IMR-90 (cell line): ENCODE measurements around the gene FCRL5. TPM values are rescaled to one million over a fixed set of nuclear protein-coding genes. Genes with fewer than 3 reads are reported as not detected.

Experiments used
- ATAC-seq: fragments of 200-7000 bp; cut with Tn5 transposase; 2 replicates; pipeline ENCODE4 v1.9.1; 2020; ENCODE audit warnings: low read depth, mild to moderate bottlenecking, moderate library complexity
- BruUV-seq: library from RNA; stranded (reverse); fragments of 400-500 nt; replicated peaks from 2 replicates; lab custom pipeline; 2021; lab: Mats Ljungman, UMichigan
- CTCF ChIA-PET: fragments of 300-600 bp; formaldehyde crosslinking; extraction: SDS; loops from one replicate; lab custom pipeline; 2021; ENCODE audit warnings: antibody characterized with exemption; lab: Yijun Ruan, JAX
- POLR2A ChIA-PET: fragments of 300-600 bp; sonication (Branson Sonifier 250); formaldehyde crosslinking; loops from one replicate; lab custom pipeline; 2022; ENCODE audit warnings: antibody characterized with exemption; ENCODE audit not compliant: unreplicated experiment; lab: Charles Lee
- DNase-seq: peaks from one replicate; pipeline ENCODE4 v3.0.0; 2013
- H2AFZ ChIP-seq: replicated peaks from 2 replicates; pipeline ENCODE3; 2013; ENCODE audit warnings: low read length, mild to moderate bottlenecking; ENCODE audit not compliant: poor library complexity
- H2AK5ac ChIP-seq: 2 replicates; pipeline ENCODE4 v1.6.1; 2013; ENCODE audit warnings: low read depth, low read length, inconsistent platforms
- H2AK9ac ChIP-seq: replicated peaks from 2 replicates; pipeline ENCODE3; 2013; ENCODE audit warnings: mild to moderate bottlenecking, low read depth, low read length, moderate library complexity; ENCODE audit not compliant: poor library complexity
- H2BK120ac ChIP-seq: 2 replicates; pipeline ENCODE4 v1.6.1; 2013; ENCODE audit warnings: low read depth, low read length, inconsistent platforms
- H2BK15ac ChIP-seq: 3 replicates; pipeline ENCODE4 v1.6.1; 2013; ENCODE audit warnings: low read depth, low read length, inconsistent platforms
- H2BK20ac ChIP-seq: 2 replicates; pipeline ENCODE4 v1.6.1; 2013; ENCODE audit warnings: low read depth, mild to moderate bottlenecking, inconsistent platforms, low read length, moderate library complexity
- H2BK5ac ChIP-seq: 2 replicates; pipeline ENCODE4 v1.6.1; 2013; ENCODE audit warnings: mild to moderate bottlenecking, low read depth, low read length, inconsistent platforms; ENCODE audit not compliant: poor library complexity, severe bottlenecking
- H3K14ac ChIP-seq: replicated peaks from 2 replicates; pipeline ENCODE4 v1.6.1; 2013; ENCODE audit warnings: low read depth, low read length, inconsistent platforms
- H3K18ac ChIP-seq: 2 replicates; pipeline ENCODE4 v1.6.1; 2013; ENCODE audit warnings: low read depth, low read length, control low read depth
- H3K23ac ChIP-seq: 2 replicates; pipeline ENCODE4 v1.6.1; 2013; ENCODE audit warnings: low read depth, low read length, inconsistent platforms
- H3K27ac ChIP-seq: 2 replicates; pipeline ENCODE4 v1.5.1; 2013; ENCODE audit warnings: mild to moderate bottlenecking, control low read depth, low read length; ENCODE audit not compliant: insufficient read depth
- H3K27me3 ChIP-seq: 2 replicates; pipeline ENCODE4 v1.6.1; 2013; ENCODE audit warnings: low read length; ENCODE audit not compliant: control insufficient read depth, insufficient read depth
- H3K36me3 ChIP-seq: 2 replicates; pipeline ENCODE4 v1.6.1; 2013; ENCODE audit warnings: low read length, mixed read lengths; ENCODE audit not compliant: control insufficient read depth, insufficient read depth
- H3K4ac ChIP-seq: 2 replicates; pipeline ENCODE4 v1.6.1; 2013; ENCODE audit warnings: low read depth, low read length, inconsistent platforms
- H3K4me1 ChIP-seq: 2 replicates; pipeline ENCODE4 v1.6.1; 2013; ENCODE audit warnings: low read length, mixed read lengths; ENCODE audit not compliant: control insufficient read depth, insufficient read depth
- H3K4me2 ChIP-seq: 2 replicates; pipeline ENCODE4 v1.6.1; 2013; ENCODE audit warnings: low read depth, mild to moderate bottlenecking, control low read depth, low read length, moderate library complexity
- H3K4me3 ChIP-seq: 2 replicates; pipeline ENCODE4 v1.5.1; 2013; ENCODE audit warnings: low read depth, mild to moderate bottlenecking, control low read depth, low read length, moderate library complexity; ENCODE audit not compliant: insufficient read depth
- H3K56ac ChIP-seq: 2 replicates; pipeline ENCODE4 v1.6.1; 2013; ENCODE audit warnings: low read length, inconsistent platforms; ENCODE audit not compliant: insufficient read depth; ENCODE audit errors: extremely low read depth
- H3K79me1 ChIP-seq, 2 experiments: 2 replicates each; pipeline ENCODE4 v1.6.1; 2013; ENCODE audit warnings: low read length in 2 of 2, inconsistent platforms in 1 of 2, low read depth in 1 of 2
- H3K9ac ChIP-seq: 2 replicates; pipeline ENCODE4 v1.6.1; 2013; ENCODE audit warnings: low read depth, low read length, control low read depth
- H3K9me1 ChIP-seq: 2 replicates; pipeline ENCODE4 v1.6.1; 2013; ENCODE audit warnings: low read length, inconsistent platforms; ENCODE audit not compliant: insufficient read depth
- H3K9me3 ChIP-seq: 2 replicates; pipeline ENCODE4 v1.6.1; 2013; ENCODE audit warnings: low read length; ENCODE audit not compliant: control insufficient read depth, insufficient read depth
- H4K20me1 ChIP-seq: 2 replicates; pipeline ENCODE4 v1.6.1; 2013; ENCODE audit warnings: low read length, inconsistent platforms; ENCODE audit not compliant: insufficient read depth
- H4K5ac ChIP-seq: 2 replicates; pipeline ENCODE4 v1.6.1; 2013; ENCODE audit warnings: mild to moderate bottlenecking, low read depth, low read length, control low read depth
- H4K8ac ChIP-seq, 2 experiments: 2 replicates each; pipeline ENCODE4 v1.6.1; 2013; ENCODE audit warnings: low read depth in 2 of 2, low read length in 2 of 2, control low read depth in 1 of 2, inconsistent platforms in 1 of 2
- H4K91ac ChIP-seq: 2 replicates; pipeline ENCODE4 v1.6.1; 2013; ENCODE audit warnings: low read depth, low read length, inconsistent platforms; ENCODE audit not compliant: insufficient read depth
- CHD1 ChIP-seq: IDR thresholded peaks from 2 replicates; pipeline ENCODE4 v1.6.1; 2012; ENCODE audit warnings: low read depth, low read length, improper control_type of control experiment
- MAFK ChIP-seq: IDR thresholded peaks from 2 replicates; pipeline ENCODE4 v1.6.1; 2012; ENCODE audit warnings: low read depth, low read length, improper control_type of control experiment
- MAZ ChIP-seq: IDR thresholded peaks from 2 replicates; pipeline ENCODE4 v1.6.1; 2012; ENCODE audit warnings: low read depth, mild to moderate bottlenecking, low read length, improper control_type of control experiment, moderate library complexity, borderline replicate concordance
- POLR2A ChIP-seq: IDR thresholded peaks from 2 replicates; pipeline ENCODE4 v1.6.1; 2012; ENCODE audit warnings: mild to moderate bottlenecking, low read depth, low read length
- RAD21 ChIP-seq: IDR thresholded peaks from 2 replicates; pipeline ENCODE4 v1.6.1; 2012; ENCODE audit warnings: low read length, improper control_type of control experiment
- RCOR1 ChIP-seq: IDR thresholded peaks from 2 replicates; pipeline ENCODE4 v1.6.1; 2012; ENCODE audit warnings: mild to moderate bottlenecking, low read length, improper control_type of control experiment; ENCODE audit not compliant: insufficient replicate concordance
- SMC3 ChIP-seq: fragments of 150-350 bp; IDR thresholded peaks from 2 replicates; pipeline ENCODE4 v1.6.1; 2016; ENCODE audit warnings: low read depth, mild to moderate bottlenecking, antibody characterized with exemption, low read length, moderate library complexity
- WGBS, 2 experiments: methylation state at CpG; one replicate each; pipeline versions ENCODE4 v1.1.5 to v1.1.7; 2013; ENCODE audit warnings: missing lambda C conversion rate in 2 of 2; ENCODE audit not compliant: insufficient read length in 1 of 2; ENCODE audit errors: extremely low coverage in 2 of 2; 5-methylcytosine and 5-hydroxymethylcytosine counted together
- dilution Hi-C: fragments of 300-500 bp; cut with HindIII; formaldehyde crosslinking; loops from one replicate; pipeline ENCODE4 v1.14.3; 2018; ENCODE audit warnings: low sequenced_read_pairs; ENCODE audit not compliant: unreplicated experiment
- in situ Hi-C: fragments of 300-500 bp; cut with MboI; formaldehyde crosslinking; loops from 3 replicates; pipeline ENCODE4 v1.14.3; 2019; ENCODE audit warnings: low sequenced_read_pairs, inconsistent platforms, mixed read lengths
- intact Hi-C: fragments of 100-400 bp; cut with micrococcal nuclease; formaldehyde crosslinking; loops from 2 replicates; pipeline ENCODE4 v1.10.0; 2022
- polyA plus RNA-seq, 3 experiments: library from polyadenylated mRNA; depleted of rRNA; stranded (reverse); fragments of >200 nt; gene quantifications; 2 replicates each; pipeline ENCODE4 v1.2.3, GENCODE V29; 2012; ENCODE audit warnings: low replicate concordance in 1 of 3
- total RNA-seq: library from RNA; depleted of rRNA; stranded (reverse); fragments of >200 nt; gene quantifications from 2 replicates; pipeline ENCODE4 v1.2.3, GENCODE V29; 2012

FCRL5 gene
- total and polyA plus RNA-seq, 2 of the 4 experiments (the other 2 are of a cell fraction): not detected

DNA sequence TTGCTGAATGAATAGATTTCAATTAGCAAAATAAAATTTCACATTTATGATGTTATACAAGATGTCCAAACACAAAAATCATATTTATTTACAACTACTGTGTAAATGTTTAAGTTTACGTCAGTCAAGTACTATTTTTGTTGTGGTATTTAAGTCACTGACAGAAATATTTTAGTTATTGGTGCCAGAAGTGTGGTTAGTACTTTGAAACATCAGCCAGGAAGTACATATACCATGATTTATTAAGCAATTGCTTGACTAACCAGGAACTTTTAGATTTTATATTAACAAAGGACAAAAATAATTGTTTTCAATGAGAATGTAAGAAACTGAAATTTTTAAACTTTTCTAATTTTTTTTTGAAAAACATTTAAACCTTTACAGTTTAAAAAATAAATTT, 47.9 kb upstream of the FCRL5 start:
- DNase-seq (no peak), ATAC-seq (no peak)
- WGBS, 2 experiments: no CpG with 5 or more reads among the region's 1 CpG
- H4K5ac ChIP-seq: no peak overlapping the region
- H2AFZ ChIP-seq: no peak overlapping the region
- no peak overlapping the region for H3K4me3 ChIP-seq
- no peak overlapping the region for H4K8ac ChIP-seq
- no peak overlapping the region for H4K91ac ChIP-seq
- no peak overlapping the region for H2BK15ac ChIP-seq
- TF ChIP-seq POLR2A (no peak), MAFK (no peak), CHD1 (no peak), RCOR1 (no peak), RAD21 (no peak), MAZ (no peak), SMC3 (no peak)
- H2BK20ac ChIP-seq: no peak overlapping the region
- no peaks in the 10 kb centered on the region for H3K4me1 ChIP-seq
- intact Hi-C loops: no loop called here
- dilution Hi-C loops: no loop called here
- ChIA-PET CTCF (no interaction called here), POLR2A (no interaction called here)
- no peak overlapping the region for H3K18ac ChIP-seq
- no peak overlapping the region for H3K4ac ChIP-seq
- H3K27me3 ChIP-seq: no peaks in the 10 kb centered on the region
- no peaks in the 10 kb centered on the region for H3K79me1 ChIP-seq
- H3K56ac ChIP-seq: no peak overlapping the region
- no peaks in the 10 kb centered on the region for H3K9me3 ChIP-seq
- H2AK5ac ChIP-seq: no peak overlapping the region
- no peak overlapping the region for H3K14ac ChIP-seq
- H3K4me2 ChIP-seq: no peak overlapping the region
- H2BK5ac ChIP-seq: no peak overlapping the region
- no peak overlapping the region for H2BK120ac ChIP-seq
- in situ Hi-C loops: no loop called here
- H4K20me1 ChIP-seq: no peaks in the 10 kb centered on the region
- no peak overlapping the region for H3K23ac ChIP-seq
- no peaks in the 10 kb centered on the region for H3K9me1 ChIP-seq
- no TSS peak for BruUV-seq
- H3K27ac ChIP-seq: no peak overlapping the region
- no peak overlapping the region for H2AK9ac ChIP-seq
- H3K36me3 ChIP-seq: no peaks in the 10 kb centered on the region
- H3K9ac ChIP-seq: no peak overlapping the region
